BLaER1 treated with 17β-estradiol and CSF1 and Interleukin-3, amounts not matched to agents 10 nM and 100 nM (cell line): ENCODE results near the gene CBX8.
A peak's percentile ranks its signal among the peaks of the same experiment; 100 is the strongest.
"Not testable (repeated sequence)": the region's sequence is repeated elsewhere in the genome, so short reads cannot be mapped to it uniquely, and the experiment has no call there.

Source experiments
- H3K27ac ChIP-seq, 11 experiments: shearing (Covaris generic); formaldehyde crosslinking; 2 replicates each; pipeline ENCODE4 v1.8.1; 2022
- H3K27me3 ChIP-seq, 11 experiments: shearing (Covaris generic); formaldehyde crosslinking; 2 replicates each; pipeline ENCODE4 v1.8.1; 2022
- H3K36me3 ChIP-seq, 11 experiments: shearing (Covaris generic); formaldehyde crosslinking; 2 replicates each; pipeline ENCODE4 v1.8.1; 2022
- H3K4me1 ChIP-seq, 10 experiments: shearing (Covaris generic); formaldehyde crosslinking; 2 replicates each; pipeline ENCODE4 v1.8.1; 2022
- H3K4me2 ChIP-seq, 11 experiments: shearing (Covaris generic); formaldehyde crosslinking; 2 replicates each; pipeline ENCODE4 v1.8.1; 2022
- H3K4me3 ChIP-seq, 10 experiments: shearing (Covaris generic); formaldehyde crosslinking; 2 replicates each; pipeline ENCODE4 v1.8.1; 2022
- H3K9ac ChIP-seq, 11 experiments: shearing (Covaris generic); formaldehyde crosslinking; 2 replicates each; pipeline ENCODE4 v1.8.1; 2022
- H3K9me3 ChIP-seq, 11 experiments: shearing (Covaris generic); formaldehyde crosslinking; replicated peaks in 1 of 11; 2 replicates each; pipeline ENCODE4 v1.8.1; 2022
- H4K20me1 ChIP-seq, 11 experiments: shearing (Covaris generic); formaldehyde crosslinking; 2 replicates each; pipeline ENCODE4 v1.8.1; 2022
- Cebpa-rat ChIP-seq, 11 experiments: shearing (Covaris generic); IDR thresholded peaks; 2 replicates each; pipeline ENCODE4 v1.8.1; 2022

The CBX8 gene

DNA sequence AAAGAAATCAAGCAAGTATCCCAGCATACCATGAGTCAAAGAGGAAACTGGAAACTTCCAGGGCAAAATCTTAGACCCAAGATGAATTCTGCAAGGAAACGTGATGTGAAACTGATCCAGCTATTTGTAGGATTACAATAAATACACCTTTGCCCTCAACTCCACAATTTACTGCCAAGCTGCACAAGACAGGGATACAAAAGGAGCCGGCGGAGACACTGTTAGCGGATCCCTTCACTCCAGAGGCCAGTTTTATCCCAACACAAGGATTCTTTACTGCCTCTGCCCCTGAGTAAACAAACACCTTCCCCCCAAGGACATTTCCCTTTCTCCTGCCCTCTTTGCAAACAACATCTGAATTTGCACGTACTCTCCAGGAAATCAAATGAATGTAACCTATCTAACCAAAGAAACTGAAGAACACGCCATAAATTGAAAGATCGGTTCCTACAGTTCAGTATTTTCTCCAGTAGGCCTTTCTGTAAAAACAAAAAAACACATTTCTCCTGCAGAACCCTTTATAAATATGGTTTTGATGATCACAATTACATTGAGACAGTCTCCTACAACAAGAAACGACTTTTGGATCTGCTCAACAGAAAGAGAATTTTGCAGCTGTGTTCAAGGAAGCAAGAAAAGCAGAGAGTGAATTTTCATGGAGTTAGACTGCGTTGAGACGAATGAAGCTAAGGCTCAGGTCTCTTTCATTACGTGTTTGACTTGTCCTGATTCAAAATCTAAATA lies 20.3 kb downstream of the CBX8 start:
- H3K4me3 ChIP-seq = peak overlapping the region; percentile 58 to 82 (median 66); a peak in 12 of 20 replicates
- peaks cover 0 to 32% (median 28%) of the 10 kb centered on the region in 11 experiments; a peak in 18 of 22 replicates for H4K20me1 ChIP-seq
- peaks cover 30 to 43% (median 41%) of the 10 kb centered on the region in 10 experiments for H3K4me1 ChIP-seq
- no peaks in the 10 kb centered on the region for H3K9me3 ChIP-seq
- H3K27me3 ChIP-seq = peaks cover 0 to 25% (median 18%) of the 10 kb centered on the region in 11 experiments; a peak in 20 of 22 replicates
- peak overlapping the region in 4 of 11 experiments; percentile 76 to 84 (median 83); a peak in 6 of 22 replicates for H3K27ac ChIP-seq
- TF ChIP-seq Cebpa-rat (IDR thresholded peaks at IDR 0.05) = no peak
- H3K4me2 ChIP-seq = peak overlapping the region; percentile 81 to 94 (median 85)
- H3K36me3 ChIP-seq = peaks cover 0 to 21% (median 9%) of the 10 kb centered on the region in 11 experiments; a peak in 10 of 22 replicates
- H3K9ac ChIP-seq = peak overlapping the region in 8 of 11 experiments; percentile 77 to 89 (median 85); a peak in 11 of 22 replicates

DNA sequence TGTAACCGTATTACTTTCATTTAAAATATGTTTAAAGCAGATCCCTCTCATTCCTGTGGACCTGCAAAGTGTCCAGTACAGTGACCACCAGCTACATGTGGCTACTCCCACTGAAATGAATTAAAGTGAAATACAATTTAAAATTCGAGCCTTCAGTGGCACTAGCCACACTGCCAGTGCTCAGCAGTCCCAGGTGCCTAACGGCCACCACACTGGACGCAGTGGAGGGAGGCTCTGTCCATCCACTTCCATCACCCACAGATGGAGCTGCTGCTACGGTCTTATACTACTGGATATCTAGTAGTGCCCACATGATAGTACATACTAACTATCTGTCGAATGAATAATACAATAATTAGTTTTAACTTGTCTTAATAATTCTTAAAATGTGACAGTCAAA lies 21.2 kb downstream of the CBX8 start:
- no peak for TF ChIP-seq Cebpa-rat (IDR thresholded peaks at IDR 0.05)
- Histone ChIP-seq H3K9me3 (no peaks in the 10 kb centered on the region), H3K4me3 (no peak overlapping the region), H3K4me1 (peaks cover 21 to 34% (median 32%) of the 10 kb centered on the region in 10 experiments), H3K36me3 (peaks cover 0 to 13% (median 9%) of the 10 kb centered on the region in 11 experiments; a peak in 9 of 22 replicates), H4K20me1 (peaks cover 0 to 23% (median 19%) of the 10 kb centered on the region in 11 experiments; a peak in 17 of 22 replicates), H3K27me3 (peaks cover 0 to 25% (median 18%) of the 10 kb centered on the region in 11 experiments; a peak in 20 of 22 replicates), H3K9ac (no peak overlapping the region), H3K27ac (no peak overlapping the region), H3K4me2 (no peak overlapping the region)

DNA sequence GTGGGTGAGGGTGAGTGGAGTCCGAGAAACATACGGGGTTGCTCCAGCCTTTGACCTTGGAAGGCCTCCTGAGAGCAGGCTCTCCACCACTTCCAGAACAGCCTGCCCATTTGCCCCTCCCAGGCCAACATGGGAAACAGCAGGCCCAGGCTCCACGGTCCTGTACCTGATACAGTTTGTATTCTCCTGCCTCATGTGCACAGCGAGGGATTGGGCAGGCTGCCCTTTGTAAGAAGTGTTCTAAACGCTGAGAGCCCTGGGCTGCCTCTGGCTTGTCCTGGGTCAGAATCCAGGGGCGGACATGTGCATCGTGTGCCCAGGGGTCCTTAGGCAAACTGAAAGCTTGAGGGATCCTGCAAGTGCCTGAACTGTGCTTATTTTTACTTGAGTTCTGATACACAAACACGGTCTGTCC lies 22.3 kb downstream of the CBX8 start:
- no peak overlapping the region for H3K27ac ChIP-seq
- H3K36me3 ChIP-seq = peaks cover 0 to 3% (median under 1%) of the 10 kb centered on the region in 11 experiments; a peak in 6 of 22 replicates
- peaks cover 0 to 25% (median 18%) of the 10 kb centered on the region in 11 experiments; a peak in 20 of 22 replicates for H3K27me3 ChIP-seq
- no peaks in the 10 kb centered on the region for H3K9me3 ChIP-seq
- no peak for TF ChIP-seq Cebpa-rat (IDR thresholded peaks at IDR 0.05)
- H3K4me3 ChIP-seq = no peak overlapping the region
- H4K20me1 ChIP-seq = peaks cover 0 to 12% (median 8%) of the 10 kb centered on the region in 11 experiments; a peak in 17 of 22 replicates
- peaks cover 19 to 28% (median 21%) of the 10 kb centered on the region in 10 experiments for H3K4me1 ChIP-seq
- H3K9ac ChIP-seq = no peak overlapping the region
- no peak overlapping the region for H3K4me2 ChIP-seq

DNA sequence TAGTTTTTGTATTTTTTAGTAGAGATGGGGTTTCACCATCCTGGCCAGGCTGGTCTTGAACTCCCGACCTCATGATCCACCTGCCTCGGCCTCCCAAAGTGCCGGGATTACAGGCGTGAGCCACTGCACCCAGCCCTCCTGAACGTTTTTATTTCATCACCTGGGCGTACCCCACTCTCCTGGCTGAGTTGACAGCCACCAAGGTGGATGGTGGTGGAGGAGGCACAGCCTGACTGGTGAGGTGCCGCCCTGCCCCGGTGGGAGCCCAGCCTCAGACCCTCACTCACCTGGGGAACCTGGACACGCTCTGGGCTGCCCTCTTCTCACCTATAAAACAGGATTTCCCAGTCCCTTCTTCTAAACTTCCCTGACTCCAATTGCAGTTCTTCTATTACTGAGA lies 24.2 kb downstream of the CBX8 start:
- not testable (repeated sequence) for H3K4me2 ChIP-seq, H3K4me3 ChIP-seq, H4K20me1 ChIP-seq, H3K36me3 ChIP-seq, H3K9me3 ChIP-seq, H3K9ac ChIP-seq, H3K27ac ChIP-seq
- Histone ChIP-seq H3K4me1 (peaks cover 9 to 17% (median 12%) of the 10 kb centered on the region in 10 experiments; a peak in 19 of 20 replicates), H3K27me3 (peaks cover 0 to 25% (median 18%) of the 10 kb centered on the region in 11 experiments; a peak in 20 of 22 replicates)

DNA sequence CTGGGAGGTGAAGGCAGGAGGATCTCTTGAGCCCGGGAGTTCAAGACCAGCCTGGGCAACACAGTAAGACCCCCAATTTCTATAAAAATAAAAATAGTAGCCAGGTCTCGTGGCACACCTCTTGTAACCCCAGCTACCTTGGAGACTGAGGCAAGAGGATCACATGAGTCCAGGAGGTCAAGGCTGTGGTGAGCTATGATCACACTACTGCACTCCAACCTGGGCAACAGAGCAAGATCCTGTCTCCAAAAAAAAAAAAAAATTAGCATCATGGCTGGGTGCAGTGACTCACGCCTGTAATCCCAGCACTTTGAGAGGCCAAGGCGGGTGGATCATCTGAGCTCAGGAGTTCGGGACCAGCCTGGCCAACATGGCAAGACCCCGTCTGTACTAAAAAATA lies 25.6 kb downstream of the CBX8 start:
- TF ChIP-seq Cebpa-rat (IDR thresholded peaks at IDR 0.05) = no peak
- H3K4me1 ChIP-seq = peaks cover 0 to 7% (median under 1%) of the 10 kb centered on the region in 10 experiments; a peak in 9 of 20 replicates
- H3K4me2 ChIP-seq = no peak overlapping the region
- H3K36me3 ChIP-seq = no peaks in the 10 kb centered on the region
- H4K20me1 ChIP-seq = no peaks in the 10 kb centered on the region
- peaks cover 0 to 15% (median 8%) of the 10 kb centered on the region in 11 experiments; a peak in 19 of 22 replicates for H3K27me3 ChIP-seq
- no peak overlapping the region for H3K9ac ChIP-seq
- H3K27ac ChIP-seq = no peak overlapping the region
- H3K4me3 ChIP-seq = no peak overlapping the region
- H3K9me3 ChIP-seq = no peaks in the 10 kb centered on the region

DNA sequence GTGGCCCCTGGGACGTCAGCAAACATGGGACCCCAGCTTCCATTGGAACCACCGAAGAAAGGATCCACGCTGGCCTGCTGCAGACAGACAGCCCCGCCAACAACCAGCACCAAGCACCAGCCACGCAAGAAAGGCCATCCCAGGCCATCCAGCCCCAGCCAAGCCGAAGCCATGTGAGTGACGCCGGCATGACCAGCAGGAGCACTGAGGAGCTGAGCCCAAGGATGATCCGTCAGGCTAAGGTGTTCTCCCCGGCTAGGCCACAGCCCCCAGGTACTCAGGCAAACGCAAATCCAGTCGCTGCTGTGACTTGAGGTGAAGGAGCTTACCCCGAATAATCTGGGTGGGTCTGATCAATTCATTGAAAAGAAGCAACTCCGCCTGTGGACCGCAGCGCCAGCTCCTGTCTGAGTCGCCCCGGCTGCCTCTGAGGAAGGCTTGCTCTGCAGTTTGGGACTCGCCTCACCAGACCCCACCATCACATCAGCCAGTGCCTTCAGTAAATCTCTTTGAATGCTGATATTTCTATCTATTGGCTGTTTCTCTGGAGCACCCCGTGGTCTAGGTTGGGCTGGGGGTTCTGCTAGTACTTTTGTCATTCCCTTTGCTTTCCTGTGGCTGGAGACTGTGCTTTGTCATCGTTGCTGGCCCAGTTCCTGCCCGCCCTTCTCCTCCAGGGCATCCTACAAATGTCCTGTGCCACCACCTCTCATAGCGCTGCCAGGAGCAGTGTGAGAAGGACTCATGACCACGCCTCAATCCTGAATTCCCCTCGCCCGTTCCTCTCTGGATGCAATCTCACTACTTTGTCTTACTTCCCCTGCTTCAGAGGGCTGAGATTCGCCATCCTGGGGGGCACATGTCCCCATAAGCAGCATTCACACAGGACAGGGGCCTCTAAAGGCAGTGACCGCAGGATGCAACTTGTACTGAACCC lies 27.0 kb downstream of the CBX8 start:
- Histone ChIP-seq H3K36me3 (no peaks in the 10 kb centered on the region), H3K9ac (no peak overlapping the region), H3K9me3 (no peaks in the 10 kb centered on the region), H3K27ac (no peak overlapping the region), H3K4me3 (no peak overlapping the region), H3K4me1 (peaks cover 0 to 6% (median 0%) of the 10 kb centered on the region in 10 experiments; a peak in 4 of 20 replicates), H3K4me2 (peak overlapping the region in 4 of 11 experiments; percentile 1 to 37 (median 2); a peak in 3 of 22 replicates), H4K20me1 (no peaks in the 10 kb centered on the region), H3K27me3 (peaks cover 0 to 8% (median 0%) of the 10 kb centered on the region in 11 experiments; a peak in 4 of 22 replicates)
- no peak for TF ChIP-seq Cebpa-rat (IDR thresholded peaks at IDR 0.05)

DNA sequence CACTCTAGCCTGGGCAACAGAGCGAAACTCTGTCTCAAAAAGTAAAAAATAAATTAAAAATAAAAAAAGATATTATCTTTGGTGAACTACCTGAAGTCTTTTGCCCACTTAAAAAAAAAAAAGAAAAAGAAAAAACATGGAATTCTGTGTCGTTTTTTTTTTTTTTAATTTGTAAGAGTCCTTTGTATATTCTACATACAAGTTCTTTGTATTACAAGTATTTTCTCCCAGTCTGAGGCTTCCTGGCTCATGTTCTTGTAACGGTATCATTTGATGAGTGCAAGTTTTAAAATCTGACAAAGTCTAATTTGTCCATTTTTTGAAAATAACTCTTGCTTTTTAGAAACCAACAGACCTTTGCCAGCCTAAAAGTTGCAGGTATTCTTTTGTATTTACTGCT lies 31.2 kb downstream of the CBX8 start:
- no peaks in the 10 kb centered on the region for H4K20me1 ChIP-seq
- H3K27me3 ChIP-seq = peaks cover 0 to 8% (median 0%) of the 10 kb centered on the region in 11 experiments; a peak in 2 of 22 replicates
- TF ChIP-seq Cebpa-rat (IDR thresholded peaks at IDR 0.05) = no peak
- H3K9me3 ChIP-seq = no peaks in the 10 kb centered on the region
- no peaks in the 10 kb centered on the region for H3K36me3 ChIP-seq
- no peak overlapping the region for H3K4me3 ChIP-seq
- peaks cover 11 to 37% (median 35%) of the 10 kb centered on the region in 10 experiments for H3K4me1 ChIP-seq
- no peak overlapping the region for H3K4me2 ChIP-seq
- no peak overlapping the region for H3K9ac ChIP-seq
- H3K27ac ChIP-seq = no peak overlapping the region

DNA sequence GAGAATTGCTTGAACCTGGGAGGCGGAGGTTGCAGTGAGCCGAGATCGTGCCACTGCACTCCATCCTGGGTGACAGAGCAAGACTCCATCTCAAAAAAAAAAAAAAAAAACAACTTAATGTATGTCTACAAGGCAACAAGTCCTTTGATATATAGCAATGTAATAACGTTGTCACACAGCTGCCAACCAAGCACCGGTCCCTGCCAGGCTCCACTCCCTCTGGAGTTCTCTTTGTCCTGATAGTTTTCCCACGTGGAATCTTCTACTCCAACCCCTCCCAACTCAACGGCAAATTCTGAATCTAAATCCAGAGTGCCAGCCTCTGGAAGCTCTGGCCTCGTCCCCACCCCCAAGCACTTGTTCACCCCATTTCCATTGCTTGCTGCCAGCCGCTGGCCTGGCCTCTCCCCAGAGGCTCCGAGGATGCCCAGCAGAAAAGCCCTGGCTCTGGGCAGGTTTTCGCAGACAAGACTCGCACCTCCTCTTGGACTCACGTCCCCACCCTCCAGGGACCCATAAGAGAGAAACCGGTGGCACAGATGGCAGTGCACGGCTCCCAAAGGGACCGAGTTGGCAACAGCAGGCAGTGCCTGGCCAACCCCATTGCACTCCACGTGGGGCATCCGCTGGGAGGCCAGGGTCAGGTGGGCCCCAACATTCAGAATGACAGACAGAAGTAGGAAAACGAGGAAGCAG lies 34.8 kb downstream of the CBX8 start:
- peak overlapping the region; percentile 19 to 89 (median 76); a peak in 20 of 22 replicates for H3K4me2 ChIP-seq
- H3K9me3 ChIP-seq = no peaks in the 10 kb centered on the region
- no peak overlapping the region; a peak in 1 of 22 replicates for H3K9ac ChIP-seq
- H3K36me3 ChIP-seq = no peaks in the 10 kb centered on the region
- no peak for TF ChIP-seq Cebpa-rat (IDR thresholded peaks at IDR 0.05)
- no peaks in the 10 kb centered on the region for H4K20me1 ChIP-seq
- H3K27ac ChIP-seq = 0 out of 22 replicates have a peak overlapping the region, but pooled peaks of 1 of the 11 experiments have one; percentile 11
- H3K27me3 ChIP-seq = peaks cover 0 to 8% (median 0%) of the 10 kb centered on the region in 11 experiments; a peak in 2 of 22 replicates
- H3K4me1 ChIP-seq = peaks cover 24 to 68% (median 63%) of the 10 kb centered on the region in 10 experiments
- no peak overlapping the region for H3K4me3 ChIP-seq
